Measurements from ENCODE around the gene ELMO1.

The ELMO1 gene

DNA sequence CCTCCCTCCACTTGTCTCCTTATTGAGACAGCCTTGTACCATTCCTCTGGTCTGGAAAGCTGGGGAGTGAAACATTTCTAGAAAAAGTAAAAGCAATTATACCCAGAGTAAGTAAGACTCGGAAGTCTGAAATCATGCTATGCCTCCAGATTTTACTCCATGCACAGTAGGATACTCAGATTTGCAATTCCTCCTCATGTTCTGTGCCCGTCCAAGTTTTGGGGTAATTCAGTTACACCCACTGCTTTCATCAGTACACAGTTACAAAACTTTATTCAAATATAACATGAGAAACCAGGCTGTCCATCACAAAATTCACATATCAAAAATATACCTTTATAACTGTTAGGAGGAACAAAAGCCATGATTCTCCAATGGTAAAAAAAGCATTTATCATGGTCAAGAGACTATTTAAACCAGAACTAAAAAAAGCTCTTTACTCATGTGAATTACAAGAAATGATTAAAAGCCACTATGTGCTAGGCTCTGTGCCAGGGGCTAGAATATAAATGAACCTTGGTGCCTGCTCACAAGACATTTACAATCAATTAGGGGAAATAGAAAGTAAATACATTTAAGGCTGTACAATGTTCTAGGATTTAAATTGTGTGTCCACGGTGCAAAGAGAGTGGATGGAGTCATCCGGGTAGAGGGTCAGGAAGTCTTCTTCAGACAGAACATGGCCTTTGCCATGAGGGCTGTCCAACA is 320.2 kb downstream of the ELMO1 start:
- Histone ChIP-seq H3K9me3 (ENCODE audit: control insufficient read depth, insufficient read depth, low read length) (no peaks in the 10 kb centered on the region), H3K9me2 (replicated peaks; ENCODE audit: control insufficient read depth, low read length) (no peaks in the 10 kb centered on the region), H3F3A (ENCODE audit: control insufficient read depth, insufficient read depth) (no peaks in the 10 kb centered on the region), H3K79me2 (ENCODE audit: control insufficient read depth, low read length) (no peaks in the 10 kb centered on the region), H3K4me2 (ENCODE audit: low read length) (no peak overlapping the region), H3K27me3 (ENCODE audit: control insufficient read depth, low read length) (no peaks in the 10 kb centered on the region), H3K4me1 (ENCODE audit: control insufficient read depth, low read length) (no peaks in the 10 kb centered on the region), H3K4me3 (ENCODE audit: low read length) (no peak overlapping the region), H3K27ac (ENCODE audit: low read depth, low read length) (no peak overlapping the region), H4K20me1 (ENCODE audit: control insufficient read depth, insufficient read depth, low read depth, low read length) (no peaks in the 10 kb centered on the region), H3K36me3 (ENCODE audit: control insufficient read depth, low read length) (peaks cover 24% of the 10 kb centered on the region)
- TF ChIP-seq CTCF (IDR thresholded peaks at IDR 0.05; ENCODE audit: low read depth, low read length, poor library complexity, severe bottlenecking) (no peak), EZH2phosphoT487 (IDR thresholded peaks at IDR 0.05; ENCODE audit: borderline replicate concordance, low read length) (no peak)

GRCh38 chr7:37119296-37119860 is 329.3 kb downstream of the ELMO1 start:
- Histone ChIP-seq H3K36me3 (ENCODE audit: control insufficient read depth, low read length) (no peaks in the 10 kb centered on the region; the same call in 1 of the 2 replicates), H3F3A (ENCODE audit: control insufficient read depth, insufficient read depth) (no peaks in the 10 kb centered on the region)

GRCh38 chr7:37118004-37118403 is 330.7 kb downstream of the ELMO1 start:
- no peak overlapping the region for H3K4me2 ChIP-seq (ENCODE audit: low read length)
- no peaks in the 10 kb centered on the region for H3F3A ChIP-seq (ENCODE audit: control insufficient read depth, insufficient read depth)
- H4K20me1 ChIP-seq (ENCODE audit: control insufficient read depth, insufficient read depth, low read depth, low read length), result no peaks in the 10 kb centered on the region
- H3K27ac ChIP-seq (ENCODE audit: low read depth, low read length), result no peak overlapping the region
- H3K4me1 ChIP-seq (ENCODE audit: control insufficient read depth, low read length), result no peaks in the 10 kb centered on the region
- H3K9me2 ChIP-seq (replicated peaks; ENCODE audit: control insufficient read depth, low read length), result no peaks in the 10 kb centered on the region
- H3K36me3 ChIP-seq (ENCODE audit: control insufficient read depth, low read length), result no peaks in the 10 kb centered on the region; the same call in 1 of the 2 replicates
- no peaks in the 10 kb centered on the region for H3K79me2 ChIP-seq (ENCODE audit: control insufficient read depth, low read length)
- no peaks in the 10 kb centered on the region for H3K9me3 ChIP-seq (ENCODE audit: control insufficient read depth, insufficient read depth, low read length)
- no peak for TF ChIP-seq EZH2phosphoT487 (IDR thresholded peaks at IDR 0.05; ENCODE audit: borderline replicate concordance, low read length)
- no peak for TF ChIP-seq CTCF (IDR thresholded peaks at IDR 0.05; ENCODE audit: low read depth, low read length, poor library complexity, severe bottlenecking)
- H3K27me3 ChIP-seq (ENCODE audit: control insufficient read depth, low read length), result no peaks in the 10 kb centered on the region
- H3K4me3 ChIP-seq (ENCODE audit: low read length), result no peak overlapping the region

More at GRCh38 chr7:37119296-37119860, 329.3 kb downstream of the ELMO1 start:
- no peaks in the 10 kb centered on the region for H3K9me2 ChIP-seq (replicated peaks; ENCODE audit: control insufficient read depth, low read length)
- no peaks in the 10 kb centered on the region for H3K27me3 ChIP-seq (ENCODE audit: control insufficient read depth, low read length)
- H3K4me2 ChIP-seq (ENCODE audit: low read length), result no peak overlapping the region
- no peak overlapping the region for H3K4me3 ChIP-seq (ENCODE audit: low read length)
- H3K79me2 ChIP-seq (ENCODE audit: control insufficient read depth, low read length), result no peaks in the 10 kb centered on the region
- no peak overlapping the region for H3K27ac ChIP-seq (ENCODE audit: low read depth, low read length)
- H3K9me3 ChIP-seq (ENCODE audit: control insufficient read depth, insufficient read depth, low read length), result no peaks in the 10 kb centered on the region
- no peak for TF ChIP-seq CTCF (IDR thresholded peaks at IDR 0.05; ENCODE audit: low read depth, low read length, poor library complexity, severe bottlenecking)
- no peak for TF ChIP-seq EZH2phosphoT487 (IDR thresholded peaks at IDR 0.05; ENCODE audit: borderline replicate concordance, low read length)
- no peaks in the 10 kb centered on the region for H4K20me1 ChIP-seq (ENCODE audit: control insufficient read depth, insufficient read depth, low read depth, low read length)
- no peaks in the 10 kb centered on the region for H3K4me1 ChIP-seq (ENCODE audit: control insufficient read depth, low read length)
